Thymus (tissue), 11 donors: ENCODE data around the gene SLIT1. TPM values are rescaled to one million over a fixed set of nuclear protein-coding genes. Genes with fewer than 3 reads are reported as not detected.

Experiments
- DNase-seq, 9 donors: peaks; one replicate each; pipeline ENCODE4 v3.0.0-alpha.2; 2013; ENCODE audit warnings: low spot score in 9 of 9, low read depth in 6 of 9, missing footprints in 1 of 9
- H3K27ac ChIP-seq, 2 donors: one replicate each; pipeline ENCODE4 v1.5.1; 2013; ENCODE audit warnings: control low read depth in 1 of 2, low read depth in 1 of 2, low read length in 1 of 2, mild to moderate bottlenecking in 1 of 2, moderate library complexity in 1 of 2
- H3K27me3 ChIP-seq, 2 donors: one replicate each; pipeline ENCODE4 v1.5.1; 2013; ENCODE audit warnings: low read length in 1 of 2; ENCODE audit not compliant: control insufficient read depth in 2 of 2, insufficient read depth in 1 of 2
- H3K36me3 ChIP-seq, 2 donors: one replicate each; pipeline ENCODE4 v1.5.1; 2013; ENCODE audit warnings: low read length in 1 of 2, mild to moderate bottlenecking in 1 of 2, moderate library complexity in 1 of 2; ENCODE audit not compliant: control insufficient read depth in 2 of 2, insufficient read depth in 2 of 2
- H3K4me1 ChIP-seq, 2 donors: one replicate each; pipeline ENCODE4 v1.5.1; 2013; ENCODE audit warnings: low read length in 2 of 2; ENCODE audit not compliant: control insufficient read depth in 2 of 2, insufficient read depth in 2 of 2
- H3K4me3 ChIP-seq, 2 donors: one replicate each; pipeline ENCODE4 v1.5.1; 2013; ENCODE audit warnings: low read length in 2 of 2, control low read depth in 1 of 2, mild to moderate bottlenecking in 1 of 2
- H3K9me3 ChIP-seq, 2 donors: one replicate each; pipeline ENCODE4 v1.5.1; 2013; ENCODE audit warnings: low read length in 1 of 2, mild to moderate bottlenecking in 1 of 2; ENCODE audit not compliant: control insufficient read depth in 2 of 2, insufficient read depth in 1 of 2
- WGBS: extraction: QIAGEN DNeasy Blood & Tissue Kit; methylation state at CpG from one replicate; pipeline ENCODE4 v1.1.7; 2013; 5-methylcytosine and 5-hydroxymethylcytosine counted together
- polyA plus RNA-seq: library from polyadenylated mRNA; stranded (reverse); fragments of 200-250 nt; gene quantifications from one replicate; pipeline ENCODE4 v1.2.3, GENCODE V29; 2013
- total RNA-seq: library from RNA; stranded (reverse); fragments of 120-200 nt; gene quantifications from one replicate; pipeline ENCODE4 v1.2.4, GENCODE V29; 2013
- donor health status: healthy.

The SLIT1 gene
- total and polyA plus RNA-seq, 2 donors, result 1.0 to 5.9 TPM

DNA sequence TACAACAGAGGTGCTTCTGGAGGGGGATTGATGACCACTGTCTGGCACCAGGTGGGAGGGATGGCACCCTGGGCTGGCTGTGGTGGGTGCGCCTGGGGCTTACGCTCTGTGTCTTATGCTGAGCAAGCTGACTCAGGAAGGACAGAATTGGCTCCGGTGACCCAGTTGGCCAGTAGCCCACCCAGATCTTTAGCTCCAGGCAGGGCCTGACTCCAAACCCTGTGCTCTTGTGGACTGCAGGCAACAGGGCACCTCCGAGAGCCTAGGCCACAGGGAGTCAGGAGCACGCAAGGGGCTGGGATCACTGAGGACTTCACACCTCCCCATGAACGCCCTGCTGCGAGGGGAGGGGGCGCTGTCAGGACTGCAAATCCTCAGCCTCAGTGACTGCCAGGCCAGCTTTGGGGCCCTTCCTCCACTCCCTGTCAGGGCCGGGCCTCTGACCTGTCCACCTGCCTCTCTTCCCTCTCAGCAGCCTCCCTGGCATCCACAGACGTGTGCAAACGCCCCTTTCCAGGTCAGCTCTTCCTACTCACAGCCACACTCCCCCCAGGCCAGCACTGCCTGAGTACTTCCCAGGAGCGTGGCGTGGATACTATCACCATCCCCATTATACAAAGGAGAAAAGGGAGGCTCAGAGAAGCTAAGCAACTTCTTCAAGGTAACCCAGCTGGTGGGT, 118.7 kb downstream of the SLIT1 start:
- 93% methylated on average over 13 of the region's 13 CpGs for WGBS
- peaks cover 0 to 2% of the 10 kb centered on the region in 2 donors for H3K27me3 ChIP-seq
- no peak overlapping the region for H3K27ac ChIP-seq
- no peak for DNase-seq
- peaks cover 0 to 55% of the 10 kb centered on the region in 2 donors for H3K36me3 ChIP-seq
- H3K4me1 ChIP-seq, result peaks cover 0 to 11% of the 10 kb centered on the region in 2 donors
- no peaks in the 10 kb centered on the region for H3K9me3 ChIP-seq
- H3K4me3 ChIP-seq, result no peak overlapping the region

DNA sequence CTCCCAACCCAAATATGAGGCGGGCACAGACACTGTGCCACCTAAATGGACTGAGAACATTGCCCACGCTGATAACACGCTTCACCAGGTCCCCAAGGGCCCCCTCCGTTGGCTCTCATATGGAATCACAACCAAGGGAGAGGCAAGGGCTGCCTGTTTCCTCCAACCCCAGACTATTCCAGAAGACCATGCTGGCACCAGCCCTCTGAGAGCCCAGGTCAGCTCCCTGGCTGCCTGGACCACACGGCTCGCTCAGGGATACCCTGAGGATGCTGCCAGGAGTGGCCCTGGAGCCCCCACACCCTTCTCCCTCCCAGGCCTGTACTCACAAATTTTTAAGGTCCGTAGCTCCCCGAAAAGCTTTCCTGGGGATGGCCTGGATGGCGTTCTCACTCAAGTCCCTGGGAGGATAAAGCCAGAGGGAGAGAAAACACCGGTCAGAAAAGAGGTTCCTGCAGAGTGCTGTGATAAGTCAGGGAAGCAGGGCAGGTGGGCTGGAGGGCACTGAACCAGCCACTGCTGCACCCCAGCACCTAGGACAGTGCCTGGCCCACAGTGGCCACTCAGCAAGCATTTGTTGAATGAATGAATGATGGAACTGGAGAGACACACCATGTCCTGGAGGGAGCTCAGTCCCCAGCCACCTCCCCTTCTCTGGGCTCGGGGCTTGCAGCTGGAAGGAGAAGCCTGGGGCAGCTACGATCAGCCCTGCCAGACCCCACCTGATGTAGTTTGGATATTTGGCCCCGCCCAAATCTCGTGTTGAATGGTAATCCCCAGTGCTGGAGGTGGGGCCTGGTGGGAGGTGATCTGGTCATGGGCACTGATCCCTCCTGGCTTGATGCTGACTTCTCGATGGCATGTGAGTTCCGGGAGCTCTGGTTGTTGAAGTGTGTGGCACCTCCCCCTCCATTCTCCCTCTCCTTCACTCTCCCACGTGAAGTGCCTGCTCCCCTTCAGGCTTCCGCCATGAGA, 119.8 kb downstream of the SLIT1 start:
- WGBS, result 83% methylated on average over 18 of the region's 18 CpGs
- Histone ChIP-seq H3K36me3 (peaks cover 0 to 60% of the 10 kb centered on the region in 2 donors), H3K27ac (no peak overlapping the region), H3K9me3 (no peaks in the 10 kb centered on the region), H3K4me1 (peaks cover 0 to 11% of the 10 kb centered on the region in 2 donors), H3K27me3 (peaks cover 0 to 2% of the 10 kb centered on the region in 2 donors), H3K4me3 (no peak overlapping the region)
- no peak for DNase-seq

DNA sequence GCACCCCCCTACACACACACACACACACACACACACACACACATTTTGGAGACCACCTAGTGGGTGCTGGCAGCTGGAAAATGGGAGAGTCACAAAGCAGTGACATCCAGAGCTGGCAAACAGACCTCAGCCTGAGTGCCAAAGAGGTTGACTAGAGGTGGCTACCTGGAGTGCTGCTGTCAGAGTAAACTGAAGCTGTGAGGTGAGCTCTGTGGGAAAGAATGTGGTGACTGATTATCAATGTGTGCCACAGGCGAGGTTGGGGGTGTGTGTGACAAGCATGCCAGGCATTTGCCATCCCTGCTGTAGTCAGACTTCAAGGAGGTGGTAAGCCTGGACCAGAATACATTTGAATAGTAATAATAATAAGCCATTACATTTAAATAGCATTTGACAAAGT, 120.6 kb downstream of the SLIT1 start:
- H3K9me3 ChIP-seq, result no peaks in the 10 kb centered on the region
- DNase-seq, result no peak
- 84% methylated on average over 1 of the region's 1 CpG for WGBS
- H3K36me3 ChIP-seq, result peaks cover 3 to 61% of the 10 kb centered on the region in 2 donors
- H3K4me3 ChIP-seq, result no peak overlapping the region
- H3K27me3 ChIP-seq, result peaks cover 0 to 2% of the 10 kb centered on the region in 2 donors
- no peak overlapping the region for H3K27ac ChIP-seq
- H3K4me1 ChIP-seq, result peaks cover 0 to 11% of the 10 kb centered on the region in 2 donors

DNA sequence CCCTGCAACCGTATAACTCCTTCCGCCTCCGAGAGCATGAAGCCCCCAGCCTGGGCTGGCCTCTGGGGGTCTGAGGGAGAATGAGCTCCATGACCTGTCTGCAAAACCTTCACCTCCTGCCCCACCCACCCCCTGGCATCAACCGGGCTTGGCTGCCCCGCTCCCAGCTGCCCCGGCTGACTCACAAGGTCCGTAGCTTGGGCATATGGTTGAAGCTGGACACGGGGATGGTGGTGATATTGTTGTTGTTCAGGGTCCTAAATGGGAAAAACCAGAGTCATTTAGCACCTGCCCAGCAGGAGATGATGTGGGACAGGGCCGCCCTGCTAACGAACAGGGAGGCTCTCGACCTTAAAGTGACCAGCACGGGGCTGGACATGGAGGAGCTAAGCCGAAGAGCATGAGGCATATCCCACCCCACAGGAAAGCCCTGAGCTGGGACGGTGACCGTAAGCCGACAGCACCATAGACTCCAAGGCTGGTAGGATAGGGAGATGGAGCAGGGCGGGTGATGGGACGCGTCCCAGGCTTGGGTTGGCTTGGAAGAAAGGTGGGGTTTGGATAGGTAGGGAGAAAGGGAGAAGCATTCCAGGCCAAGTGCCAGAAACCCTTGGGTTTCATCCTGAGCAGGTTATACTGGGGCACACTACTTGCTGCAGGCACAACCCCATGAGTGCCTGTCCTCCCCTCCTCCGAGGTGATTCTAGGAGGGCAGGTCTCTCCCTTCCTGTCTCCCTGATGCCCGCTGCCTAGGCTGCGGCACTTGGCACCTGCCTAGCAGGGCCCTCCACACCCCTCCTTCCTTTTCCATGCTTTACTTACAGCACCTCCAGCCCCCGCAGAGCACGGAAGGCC, 121.5 kb downstream of the SLIT1 start:
- H3K27me3 ChIP-seq, result no peaks in the 10 kb centered on the region
- H3K36me3 ChIP-seq, result peaks cover 4 to 64% of the 10 kb centered on the region in 2 donors
- no peak overlapping the region for H3K4me3 ChIP-seq
- no peak for DNase-seq
- H3K4me1 ChIP-seq, result peaks cover 0 to 4% of the 10 kb centered on the region in 2 donors
- 91% methylated on average over 24 of the region's 24 CpGs for WGBS
- no peaks in the 10 kb centered on the region for H3K9me3 ChIP-seq
- no peak overlapping the region for H3K27ac ChIP-seq

- no peak for DNase-seq
- Histone ChIP-seq H3K27me3 (no peaks in the 10 kb centered on the region), H3K4me3 (no peak overlapping the region), H3K9me3 (no peaks in the 10 kb centered on the region), H3K4me1 (no peaks in the 10 kb centered on the region), H3K36me3 (peaks cover 4 to 69% of the 10 kb centered on the region in 2 donors), H3K27ac (no peak overlapping the region)
- WGBS, result 90% methylated on average over 20 of the region's 20 CpGs
Measured at GRCh38 chr10:97063271-97063982, 122.3 kb downstream of the SLIT1 start.

- DNase-seq, result no peak
- H3K27me3 ChIP-seq, result no peaks in the 10 kb centered on the region
Measured at GRCh38 chr10:97062456-97062855, 123.3 kb downstream of the SLIT1 start.

DNA sequence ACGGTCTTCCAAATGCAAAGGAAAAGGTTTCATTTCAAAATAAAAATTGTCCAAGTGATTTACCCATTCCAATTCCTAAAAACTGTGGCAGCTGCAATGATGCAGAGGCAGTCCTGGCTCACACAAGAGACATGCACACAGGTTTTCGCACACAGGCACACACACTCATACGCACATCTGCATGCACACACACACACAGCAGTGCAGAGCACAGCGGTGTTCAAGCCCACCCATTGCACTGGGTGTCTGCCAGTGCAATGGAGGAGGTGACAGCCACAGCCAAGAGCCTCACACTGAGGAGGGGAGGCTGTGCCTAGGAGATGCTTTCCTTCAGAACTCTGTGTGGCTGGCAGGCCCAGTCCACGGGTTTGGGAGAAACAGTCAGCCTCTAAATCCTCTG, 123.7 kb downstream of the SLIT1 start:
- DNase-seq, result no peak
- Histone ChIP-seq H3K9me3 (no peaks in the 10 kb centered on the region), H3K4me3 (no peak overlapping the region), H3K36me3 (peaks cover 4 to 82% of the 10 kb centered on the region in 2 donors), H3K27ac (no peak overlapping the region), H3K4me1 (no peaks in the 10 kb centered on the region), H3K27me3 (no peaks in the 10 kb centered on the region)
- WGBS, result 96% methylated on average over 5 of the region's 5 CpGs

More at GRCh38 chr10:97062456-97062855, 123.3 kb downstream of the SLIT1 start:
- Histone ChIP-seq H3K27ac (no peak overlapping the region), H3K9me3 (no peaks in the 10 kb centered on the region), H3K36me3 (peaks cover 4 to 77% of the 10 kb centered on the region in 2 donors), H3K4me1 (no peaks in the 10 kb centered on the region), H3K4me3 (no peak overlapping the region)
- 98% methylated on average over 7 of the region's 7 CpGs for WGBS

- Histone ChIP-seq H3K27ac (no peak overlapping the region), H3K4me1 (no peaks in the 10 kb centered on the region), H3K9me3 (peaks cover 0 to under 1% of the 10 kb centered on the region in 2 donors), H3K27me3 (no peaks in the 10 kb centered on the region), H3K4me3 (no peak overlapping the region), H3K36me3 (peaks cover 4 to 86% of the 10 kb centered on the region in 2 donors)
- DNase-seq, result no peak
- 96% methylated on average over 2 of the region's 2 CpGs for WGBS
Measured at GRCh38 chr10:97061423-97061822, 124.3 kb downstream of the SLIT1 start.
